Measurements from ENCODE around the gene SHMT2. TPM values are rescaled to one million over a fixed set of nuclear protein-coding genes. Genes with fewer than 3 reads are reported as not detected.

Gene SHMT2
- total RNA-seq, 2 experiments from 2014 or later, result 517 to 532 TPM

DNA sequence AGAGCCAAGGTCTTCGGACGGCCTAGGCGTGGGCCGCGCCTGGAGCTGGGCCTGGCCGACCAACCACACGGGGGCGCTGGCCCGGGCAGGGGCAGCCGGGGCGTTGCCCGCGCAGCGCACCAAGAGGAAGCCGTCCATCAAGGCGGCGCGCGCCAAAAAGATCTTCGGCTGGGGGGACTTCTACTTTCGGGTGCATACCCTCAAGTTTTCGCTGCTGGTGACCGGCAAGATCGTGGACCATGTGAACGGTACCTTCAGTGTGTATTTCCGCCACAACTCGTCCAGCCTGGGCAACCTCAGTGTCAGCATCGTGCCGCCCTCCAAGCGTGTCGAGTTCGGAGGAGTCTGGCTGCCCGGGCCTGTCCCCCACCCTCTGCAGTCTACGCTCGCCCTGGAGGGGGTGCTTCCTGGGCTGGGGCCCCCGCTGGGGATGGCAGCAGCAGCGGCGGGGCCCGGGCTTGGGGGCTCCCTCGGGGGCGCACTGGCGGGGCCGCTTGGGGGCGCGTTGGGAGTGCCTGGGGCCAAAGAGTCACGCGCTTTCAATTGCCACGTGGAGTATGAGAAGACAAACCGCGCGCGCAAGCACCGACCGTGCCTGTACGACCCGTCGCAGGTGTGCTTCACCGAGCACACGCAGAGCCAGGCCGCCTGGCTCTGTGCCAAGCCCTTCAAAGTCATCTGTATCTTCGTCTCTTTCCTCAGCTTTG lies 4.4 kb upstream of the SHMT2 start:
- Mint-ChIP-seq H3K4me1 (peaks cover 46% of the 10 kb centered on the region), H3K27ac (no peak overlapping the region), H3K9me3 (no peaks in the 10 kb centered on the region), H3K4me3 (peak overlapping the region; percentile 51), H3K36me3 (peaks cover 7% of the 10 kb centered on the region), H3K27me3 (peaks cover 76% of the 10 kb centered on the region)
- peak; percentile 79 for DNase-seq

DNA sequence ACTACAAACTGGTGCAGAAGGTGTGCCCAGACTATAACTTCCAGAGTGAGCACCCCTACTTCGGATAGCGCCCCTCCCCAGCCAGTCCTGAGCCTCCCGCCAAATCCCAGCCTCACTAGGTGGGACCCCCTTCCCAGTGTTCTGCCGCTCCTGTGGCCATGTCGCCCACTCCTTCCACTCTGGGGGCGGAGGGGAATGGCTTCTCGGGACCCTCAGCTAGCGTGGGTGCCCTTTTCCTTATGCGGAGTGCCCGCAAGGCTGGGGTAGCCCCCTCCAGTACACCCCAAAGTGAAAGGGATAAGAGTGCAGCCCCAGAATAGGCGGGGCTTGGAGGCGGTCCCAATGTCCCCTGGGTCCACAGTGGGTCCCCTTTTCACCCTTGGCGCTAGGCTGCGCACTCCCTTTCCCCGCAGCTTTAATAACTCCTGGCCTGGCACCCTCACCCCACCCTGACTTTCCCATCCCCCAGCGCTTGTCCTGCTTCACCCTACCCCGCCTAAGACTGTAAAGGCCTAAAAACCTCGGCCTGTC lies 3.8 kb upstream of the SHMT2 start:
- DNase-seq, result no peak
- Mint-ChIP-seq H3K27me3 (peaks cover 72% of the 10 kb centered on the region), H3K36me3 (peaks cover 13% of the 10 kb centered on the region), H3K4me1 (peaks cover 50% of the 10 kb centered on the region), H3K4me3 (peak overlapping the region; percentile 51), H3K9me3 (no peaks in the 10 kb centered on the region), H3K27ac (no peak overlapping the region)

- H3K9me3 Mint-ChIP-seq, result no peaks in the 10 kb centered on the region
- H3K4me1 Mint-ChIP-seq, result peaks cover 57% of the 10 kb centered on the region
- H3K36me3 Mint-ChIP-seq, result peaks cover 23% of the 10 kb centered on the region
- peak overlapping the region; percentile 53 for H3K4me3 Mint-ChIP-seq
- peaks cover 62% of the 10 kb centered on the region for H3K27me3 Mint-ChIP-seq
- no peak for DNase-seq
- no peak overlapping the region for H3K27ac Mint-ChIP-seq
These were observed 2.8 kb upstream of the SHMT2 start for GRCh38 chr12:57226588-57227314.

GRCh38 chr12:57227315-57228115 lies 2.0 kb upstream of the SHMT2 start:
- H3K27me3 Mint-ChIP-seq, result peaks cover 54% of the 10 kb centered on the region
- peaks cover 31% of the 10 kb centered on the region for H3K36me3 Mint-ChIP-seq
- H3K27ac Mint-ChIP-seq, result no peak overlapping the region
- no peaks in the 10 kb centered on the region for H3K9me3 Mint-ChIP-seq
- peaks cover 58% of the 10 kb centered on the region for H3K4me1 Mint-ChIP-seq
- no peak for DNase-seq
- H3K4me3 Mint-ChIP-seq, result no peak overlapping the region

- H3K27me3 Mint-ChIP-seq, result peaks cover 38% of the 10 kb centered on the region
- DNase-seq, result no peak
- H3K27ac Mint-ChIP-seq, result peak overlapping the region; percentile 99
- no peaks in the 10 kb centered on the region for H3K9me3 Mint-ChIP-seq
- H3K36me3 Mint-ChIP-seq, result peaks cover 45% of the 10 kb centered on the region
- H3K4me1 Mint-ChIP-seq, result peaks cover 59% of the 10 kb centered on the region
- H3K4me3 Mint-ChIP-seq, result peak overlapping the region; percentile 99
These were observed 371 bp upstream of the SHMT2 start for GRCh38 chr12:57229046-57229633.

GRCh38 chr12:57230381-57231155 lies 1.1 kb downstream of the SHMT2 start:
- peak overlapping the region; percentile 99 for H3K4me3 Mint-ChIP-seq
- H3K9me3 Mint-ChIP-seq, result no peaks in the 10 kb centered on the region
- H3K27me3 Mint-ChIP-seq, result peaks cover 24% of the 10 kb centered on the region
- peak overlapping the region; percentile 99 for H3K27ac Mint-ChIP-seq
- peaks cover 55% of the 10 kb centered on the region for H3K36me3 Mint-ChIP-seq
- peaks cover 61% of the 10 kb centered on the region for H3K4me1 Mint-ChIP-seq
- DNase-seq, result no peak

GRCh38 chr12:57231276-57232021 lies 1.9 kb downstream of the SHMT2 start:
- Mint-ChIP-seq H3K9me3 (no peaks in the 10 kb centered on the region), H3K4me3 (peak overlapping the region; percentile 99), H3K36me3 (peaks cover 58% of the 10 kb centered on the region), H3K4me1 (peaks cover 61% of the 10 kb centered on the region), H3K27me3 (peaks cover 22% of the 10 kb centered on the region), H3K27ac (peak overlapping the region; percentile 25)
- DNase-seq, result no peak

GRCh38 chr12:57232156-57232756 lies 2.7 kb downstream of the SHMT2 start:
- H3K4me1 Mint-ChIP-seq, result peaks cover 63% of the 10 kb centered on the region

DNA sequence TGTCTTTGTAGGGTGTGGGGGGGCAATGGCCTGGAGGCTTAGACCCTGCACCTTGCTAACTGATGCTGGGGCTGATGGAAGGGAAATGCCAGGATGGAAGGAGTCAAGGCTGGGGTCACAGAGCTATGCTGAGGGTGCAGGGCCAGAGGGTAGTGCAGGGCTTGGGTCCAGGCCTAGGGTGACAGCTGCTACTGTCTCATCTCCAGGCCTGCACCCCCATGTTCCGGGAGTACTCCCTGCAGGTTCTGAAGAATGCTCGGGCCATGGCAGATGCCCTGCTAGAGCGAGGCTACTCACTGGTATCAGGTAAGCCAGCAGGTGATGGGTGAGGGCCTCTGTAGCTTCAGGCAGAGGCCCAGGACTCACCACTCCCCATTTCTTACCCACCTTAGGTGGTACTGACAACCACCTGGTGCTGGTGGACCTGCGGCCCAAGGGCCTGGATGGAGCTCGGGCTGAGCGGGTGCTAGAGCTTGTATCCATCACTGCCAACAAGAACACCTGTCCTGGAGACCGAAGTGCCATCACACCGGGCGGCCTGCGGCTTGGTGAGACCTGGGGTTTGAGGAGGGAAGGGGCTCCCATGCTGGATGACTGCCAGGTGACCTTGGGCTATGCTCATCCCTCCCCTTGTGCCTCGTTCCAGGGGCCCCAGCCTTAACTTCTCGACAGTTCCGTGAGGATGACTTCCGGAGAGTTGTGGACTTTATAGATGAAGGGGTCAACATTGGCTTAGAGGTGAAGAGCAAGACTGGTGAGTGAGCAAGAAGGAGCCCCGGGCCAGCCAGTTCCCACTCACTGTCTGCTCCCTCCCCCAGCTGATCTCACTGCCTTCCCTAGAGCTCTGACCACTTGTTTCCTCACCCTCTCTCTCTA lies 4.1 kb downstream of the SHMT2 start:
- Mint-ChIP-seq H3K4me3 (no peak overlapping the region), H3K27ac (peak overlapping the region; percentile 68), H3K4me1 (peaks cover 66% of the 10 kb centered on the region), H3K36me3 (peaks cover 59% of the 10 kb centered on the region), H3K9me3 (no peaks in the 10 kb centered on the region), H3K27me3 (peaks cover 28% of the 10 kb centered on the region)
- DNase-seq, result no peak

More at GRCh38 chr12:57232156-57232756, 2.7 kb downstream of the SHMT2 start:
- no peaks in the 10 kb centered on the region for H3K9me3 Mint-ChIP-seq
- peak overlapping the region; percentile 99 for H3K4me3 Mint-ChIP-seq
- H3K36me3 Mint-ChIP-seq, result peaks cover 58% of the 10 kb centered on the region
- no peak for DNase-seq
- no peak overlapping the region for H3K27ac Mint-ChIP-seq
- peaks cover 24% of the 10 kb centered on the region for H3K27me3 Mint-ChIP-seq

DNA sequence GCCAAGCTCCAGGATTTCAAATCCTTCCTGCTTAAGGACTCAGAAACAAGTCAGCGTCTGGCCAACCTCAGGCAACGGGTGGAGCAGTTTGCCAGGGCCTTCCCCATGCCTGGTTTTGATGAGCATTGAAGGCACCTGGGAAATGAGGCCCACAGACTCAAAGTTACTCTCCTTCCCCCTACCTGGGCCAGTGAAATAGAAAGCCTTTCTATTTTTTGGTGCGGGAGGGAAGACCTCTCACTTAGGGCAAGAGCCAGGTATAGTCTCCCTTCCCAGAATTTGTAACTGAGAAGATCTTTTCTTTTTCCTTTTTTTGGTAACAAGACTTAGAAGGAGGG lies 4.7 kb downstream of the SHMT2 start:
- no peak for DNase-seq
- Mint-ChIP-seq H3K36me3 (peaks cover 59% of the 10 kb centered on the region), H3K27ac (peak overlapping the region; percentile 68)

GRCh38 chr12:57234571-57235016 lies 5.1 kb downstream of the SHMT2 start:
- Mint-ChIP-seq H3K27ac (peak overlapping the region; percentile 68), H3K27me3 (peaks cover 34% of the 10 kb centered on the region), H3K36me3 (peaks cover 58% of the 10 kb centered on the region), H3K4me3 (no peak overlapping the region), H3K9me3 (no peaks in the 10 kb centered on the region), H3K4me1 (peaks cover 65% of the 10 kb centered on the region)
- no peak for DNase-seq

More for the DNA sequence above, 4.7 kb downstream of the SHMT2 start:
- peaks cover 65% of the 10 kb centered on the region for H3K4me1 Mint-ChIP-seq
- H3K9me3 Mint-ChIP-seq, result no peaks in the 10 kb centered on the region
- H3K4me3 Mint-ChIP-seq, result no peak overlapping the region
- peaks cover 32% of the 10 kb centered on the region for H3K27me3 Mint-ChIP-seq

DNA sequence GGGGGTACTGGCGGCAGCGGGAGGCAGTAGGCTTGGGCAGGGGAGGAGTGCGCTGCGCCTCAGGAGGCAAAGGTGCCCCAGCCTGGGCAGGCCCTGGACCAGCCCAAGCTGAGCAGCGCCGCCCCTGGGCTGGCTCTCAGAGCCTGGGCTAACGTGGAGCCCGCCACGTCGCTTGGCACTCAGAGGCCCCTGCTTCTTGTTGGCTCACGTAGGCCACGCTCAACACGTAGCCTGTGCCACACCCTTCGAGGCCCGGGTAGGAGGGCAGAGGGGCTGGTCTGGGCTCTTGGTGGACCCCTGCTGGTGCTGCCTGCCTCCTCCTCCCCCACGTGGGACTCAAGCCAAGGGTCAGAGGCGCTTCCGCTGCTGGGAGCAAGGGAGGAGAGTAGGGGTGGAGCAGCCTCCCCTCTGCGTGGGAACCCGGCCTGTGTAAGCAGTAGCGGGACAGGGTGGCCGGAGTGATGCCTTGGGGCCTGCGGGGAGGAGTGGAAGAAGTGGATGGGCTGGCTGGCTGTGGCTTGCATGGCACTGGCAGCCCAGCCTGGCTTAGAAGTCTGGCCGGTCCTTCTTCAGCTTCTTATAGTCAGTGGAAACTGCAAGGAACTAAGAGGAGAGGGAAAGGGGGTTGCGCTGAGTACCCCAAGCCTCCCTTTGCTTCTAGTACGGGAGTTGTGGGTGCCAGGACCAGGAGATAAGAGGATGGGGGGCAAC lies 5.7 kb downstream of the SHMT2 start:
- Mint-ChIP-seq H3K36me3 (peaks cover 52% of the 10 kb centered on the region), H3K27me3 (peaks cover 37% of the 10 kb centered on the region)

More for the DNA sequence above, 5.7 kb downstream of the SHMT2 start:
- no peak overlapping the region for H3K4me3 Mint-ChIP-seq
- no peak for DNase-seq
- no peaks in the 10 kb centered on the region for H3K9me3 Mint-ChIP-seq
- H3K27ac Mint-ChIP-seq, result no peak overlapping the region
- H3K4me1 Mint-ChIP-seq, result peaks cover 66% of the 10 kb centered on the region
